ENCODE results near the gene NEURL2. TPM values are rescaled to one million over a fixed set of nuclear protein-coding genes. Genes with fewer than 3 reads are reported as not detected.

The NEURL2 gene
- total and polyA plus RNA-seq, 10 of the 15 experiments (the other 5 are each of a cell fraction or from before 2014, with no cell fraction given) = 0.53 to 7.0 (median 2.7) TPM

GRCh38 chr20:45918779-45919537 lies 27.9 kb upstream of the NEURL2 start:
- Histone ChIP-seq H3K9me3 (replicated peaks; ENCODE audit: control insufficient read depth, insufficient read depth, low read length) (no peaks in the 10 kb centered on the region), H2AFZ (ENCODE audit: control insufficient read depth, low read depth, low read length) (no peak overlapping the region), H3K79me2 (ENCODE audit: control insufficient read depth, insufficient read depth, low read length) (no peaks in the 10 kb centered on the region), H3K9ac (ENCODE audit: control insufficient read depth, insufficient read depth, low read length) (no peak overlapping the region), H3K27ac (ENCODE audit: control insufficient read depth, insufficient read depth) (no peak overlapping the region), H3K4me3 (no peak overlapping the region), H3K27me3 (replicated peaks in 1 of 2; ENCODE audit: control insufficient read depth in 2 of 2, insufficient read depth in 2 of 2, low read length in 1 of 2) (no peaks in the 10 kb centered on the region), H3K4me2 (ENCODE audit: control insufficient read depth, insufficient read depth) (no peak overlapping the region), H3K36me3 (ENCODE audit: control insufficient read depth in 2 of 2, insufficient read depth in 2 of 2, low read length in 1 of 2) (no peaks in the 10 kb centered on the region), H4K20me1 (ENCODE audit: control insufficient read depth, insufficient read depth) (no peaks in the 10 kb centered on the region), H3K4me1 (ENCODE audit: control insufficient read depth, insufficient read depth, low read length) (no peaks in the 10 kb centered on the region)
- CTCF ChIA-PET = interaction anchor here (1.2 to 3.0 kb wide), 5 partner anchors 9 to 120 kb away, joined by 3 to 12 read pairs (median 4); partner anchors contain the start of gene ZNF335
- BruUV-seq (replicated peaks) = no TSS peak
- SMC1A ChIA-PET (ENCODE audit: uncharacterized antibody, unreplicated experiment) = interaction anchor here (0.5 to 1.5 kb wide), 3 partner anchors 15 to 146 kb away, joined by 3 to 5 read pairs (median 3); no protein-coding TSS in a partner anchor
- POLR2A ChIA-PET = interaction anchor here (0.6 to 1.1 kb wide), 5 partner anchors 9 to 57 kb away, joined by 3 to 8 read pairs (median 3); partner anchors contain the start of gene PCIF1
- FAIRE-seq = no peak
- RAD21 ChIA-PET (ENCODE audit: unreplicated experiment) = no interaction called here
- intact Hi-C loops (cut with micrococcal nuclease; ENCODE audit: unreplicated experiment) = no loop called here
- 75% methylated on average over 12 of the region's 12 CpGs for WGBS (ENCODE audit: insufficient coverage, insufficient replicate concordance, low lambda C conversion rate, missing lambda C conversion rate)
- no peak for DNase-seq (ENCODE audit: low read depth, low spot score)
- in situ Hi-C loops (cut with MboI) = no loop called here
- no peak for ATAC-seq
- no peak for TF ChIP-seq CHD4 (IDR thresholded peaks at IDR 0.05)
- no peak for TF ChIP-seq MYC (IDR thresholded peaks at IDR 0.05; ENCODE audit: insufficient read depth, insufficient read length, insufficient replicate concordance, low read length, severe bottlenecking)
- no peak for TF ChIP-seq YBX1 (IDR thresholded peaks at IDR 0.05)
- TF ChIP-seq, protein P1, sequence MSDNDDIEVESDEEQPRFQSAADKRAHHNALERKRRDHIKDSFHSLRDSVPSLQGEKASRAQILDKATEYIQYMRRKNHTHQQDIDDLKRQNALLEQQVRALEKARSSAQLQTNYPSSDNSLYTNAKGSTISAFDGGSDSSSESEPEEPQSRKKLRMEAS (IDR thresholded peaks at IDR 0.05; ENCODE audit: low read depth, low read length) = no peak
- no peak for TF ChIP-seq NFYB (IDR thresholded peaks at IDR 0.05; ENCODE audit: insufficient read depth, low read depth, low read length)
- no peak for TF ChIP-seq ZNF622 (IDR thresholded peaks at IDR 0.05)
- no peak for TF ChIP-seq ZNF217 (IDR thresholded peaks at IDR 0.05)
- no peak for TF ChIP-seq ZSCAN29 (IDR thresholded peaks at IDR 0.05)
- no peak for TF ChIP-seq RAD21 (IDR thresholded peaks at IDR 0.05; ENCODE audit: insufficient read depth, low read depth, low read length)
- TF ChIP-seq SUZ12 (IDR thresholded peaks at IDR 0.05; ENCODE audit: unreplicated experiment) = no peak
- no peak for TF ChIP-seq NFYA (IDR thresholded peaks at IDR 0.05; ENCODE audit: borderline replicate concordance, low read depth, low read length)
- TF ChIP-seq SREBF2 (IDR thresholded peaks at IDR 0.05; ENCODE audit: low read length) = no peak
- TF ChIP-seq SIX5 (IDR thresholded peaks at IDR 0.05; ENCODE audit: low read depth, low read length, severe bottlenecking) = no peak
- no peak for TF ChIP-seq RFX5 (IDR thresholded peaks at IDR 0.05; ENCODE audit: low read depth, low read length)
- no peak for TF ChIP-seq E4F1 (IDR thresholded peaks at IDR 0.05; ENCODE audit: borderline replicate concordance, partially characterized antibody)
- TF ChIP-seq, protein P2, sequence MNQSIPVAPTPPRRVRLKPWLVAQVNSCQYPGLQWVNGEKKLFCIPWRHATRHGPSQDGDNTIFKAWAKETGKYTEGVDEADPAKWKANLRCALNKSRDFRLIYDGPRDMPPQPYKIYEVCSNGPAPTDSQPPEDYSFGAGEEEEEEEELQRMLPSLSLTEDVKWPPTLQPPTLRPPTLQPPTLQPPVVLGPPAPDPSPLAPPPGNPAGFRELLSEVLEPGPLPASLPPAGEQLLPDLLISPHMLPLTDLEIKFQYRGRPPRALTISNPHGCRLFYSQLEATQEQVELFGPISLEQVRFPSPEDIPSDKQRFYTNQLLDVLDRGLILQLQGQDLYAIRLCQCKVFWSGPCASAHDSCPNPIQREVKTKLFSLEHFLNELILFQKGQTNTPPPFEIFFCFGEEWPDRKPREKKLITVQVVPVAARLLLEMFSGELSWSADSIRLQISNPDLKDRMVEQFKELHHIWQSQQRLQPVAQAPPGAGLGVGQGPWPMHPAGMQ (IDR thresholded peaks at IDR 0.05; ENCODE audit: borderline replicate concordance) = no peak
- TF ChIP-seq EZH2 (IDR thresholded peaks at IDR 0.05; ENCODE audit: borderline replicate concordance, control insufficient read depth, low read depth, low read length) = no peak
- no peak for TF ChIP-seq SPI1 (IDR thresholded peaks at IDR 0.05; ENCODE audit: borderline replicate concordance, insufficient read depth, low read depth, low read length)
- TF ChIP-seq SMARCA5 (IDR thresholded peaks at IDR 0.05) = no peak
